ENCODE results near the gene BRF1.
A peak's percentile ranks its signal among the peaks of the same experiment; 100 is the strongest.

The BRF1 gene

GRCh38 chr14:105173901-105174894 lies 126.6 kb downstream of the BRF1 start:
- DNase-seq (ENCODE audit: low spot score) = peak; percentile 36

- DNase-seq (ENCODE audit: low spot score) = no peak
Observed at GRCh38 chr14:105173145-105173544, 127.7 kb downstream of the BRF1 start.

- DNase-seq (ENCODE audit: low spot score) = no peak
Observed at GRCh38 chr14:105172476-105172875, 128.3 kb downstream of the BRF1 start.

- DNase-seq (ENCODE audit: low spot score) = no peak
Observed at GRCh38 chr14:105171004-105171673, 129.7 kb downstream of the BRF1 start.

GRCh38 chr14:105169776-105170655 lies 130.8 kb downstream of the BRF1 start:
- DNase-seq (ENCODE audit: low spot score) = no peak

- DNase-seq (ENCODE audit: low spot score) = no peak
Observed at GRCh38 chr14:105168979-105169507, 131.8 kb downstream of the BRF1 start.

GRCh38 chr14:105168496-105168978 lies 132.3 kb downstream of the BRF1 start, which contains the start of gene JAG2:
TSS of gene JAG2 (minus strand) at chr14:105168776. CDS start at chr14:105168420, 356 bp downstream.
- DNase-seq (ENCODE audit: low spot score) = peak; percentile 51

- no peak for DNase-seq (ENCODE audit: low spot score)
Observed at GRCh38 chr14:105168093-105168420, 132.7 kb downstream of the BRF1 start.

- peak; percentile 47 for DNase-seq (ENCODE audit: low spot score)
Observed at GRCh38 chr14:105167303-105168092, 133.3 kb downstream of the BRF1 start.

GRCh38 chr14:105166571-105167302 lies 134.1 kb downstream of the BRF1 start:
- DNase-seq (ENCODE audit: low spot score) = no peak

- no peak for DNase-seq (ENCODE audit: low spot score)
Observed at GRCh38 chr14:105165761-105166485, 134.9 kb downstream of the BRF1 start.

- no peak for DNase-seq (ENCODE audit: low spot score)
Observed at GRCh38 chr14:105165134-105165704, 135.6 kb downstream of the BRF1 start.

GRCh38 chr14:105163040-105163742 lies 137.6 kb downstream of the BRF1 start:
- no peak for DNase-seq (ENCODE audit: low spot score)

GRCh38 chr14:105162669-105162979 lies 138.2 kb downstream of the BRF1 start:
- DNase-seq (ENCODE audit: low spot score) = no peak

GRCh38 chr14:105161964-105162668 lies 138.7 kb downstream of the BRF1 start:
- no peak for DNase-seq (ENCODE audit: low spot score)

GRCh38 chr14:105161309-105161708 lies 139.5 kb downstream of the BRF1 start:
- no peak for DNase-seq (ENCODE audit: low spot score)

- DNase-seq (ENCODE audit: low spot score) = no peak
Observed at GRCh38 chr14:105160776-105161175, 140.0 kb downstream of the BRF1 start.

- no peak for DNase-seq (ENCODE audit: low spot score)
Observed at GRCh38 chr14:105159344-105159743, 141.5 kb downstream of the BRF1 start.
